ENCODE data around the gene RPL10.

RPL10 gene

DNA sequence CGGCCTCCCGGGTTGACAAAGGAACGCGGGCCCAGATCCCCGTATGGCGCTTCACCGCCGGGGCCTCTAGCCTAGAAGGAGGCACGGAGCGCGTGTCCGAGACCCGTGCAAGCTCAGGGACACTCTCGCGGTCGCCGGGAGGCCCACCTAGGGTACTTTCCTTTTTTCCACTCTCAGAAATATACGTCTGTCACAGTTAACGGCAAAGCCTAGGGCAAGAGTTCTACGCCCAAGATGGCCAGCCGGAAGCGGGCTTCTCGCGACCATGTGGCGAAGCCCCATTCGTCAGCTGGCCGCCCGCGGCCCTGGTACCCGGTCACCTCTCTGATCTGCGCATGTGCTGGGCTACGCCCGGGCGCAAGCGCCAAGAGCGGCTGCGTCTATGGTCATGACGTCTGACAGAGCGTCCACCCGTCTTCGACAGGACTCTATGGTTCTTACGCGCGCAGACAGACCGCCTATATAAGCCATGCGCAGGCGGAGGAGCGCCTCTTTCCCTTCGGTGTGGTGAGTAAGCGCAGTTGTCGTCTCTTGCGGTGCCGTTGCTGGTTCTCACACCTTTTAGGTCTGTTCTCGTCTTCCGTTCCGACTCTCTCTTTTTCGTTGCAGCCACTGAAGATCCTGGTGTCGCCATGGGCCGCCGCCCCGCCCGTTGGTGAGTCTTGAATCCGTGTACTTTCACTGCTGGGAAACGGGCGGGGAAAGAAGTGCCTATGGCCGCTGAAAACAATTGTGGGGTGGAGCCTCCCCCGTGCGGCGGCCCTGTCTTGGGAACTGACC, at the start of gene RPL10:
Gene RPL10, plus strand, starts transcription at position 490 of the 780 bp plus-strand sequence. Its CDS starts 143 bp downstream, at position 633.
- peak; percentile 97 for DNase-seq

DNA sequence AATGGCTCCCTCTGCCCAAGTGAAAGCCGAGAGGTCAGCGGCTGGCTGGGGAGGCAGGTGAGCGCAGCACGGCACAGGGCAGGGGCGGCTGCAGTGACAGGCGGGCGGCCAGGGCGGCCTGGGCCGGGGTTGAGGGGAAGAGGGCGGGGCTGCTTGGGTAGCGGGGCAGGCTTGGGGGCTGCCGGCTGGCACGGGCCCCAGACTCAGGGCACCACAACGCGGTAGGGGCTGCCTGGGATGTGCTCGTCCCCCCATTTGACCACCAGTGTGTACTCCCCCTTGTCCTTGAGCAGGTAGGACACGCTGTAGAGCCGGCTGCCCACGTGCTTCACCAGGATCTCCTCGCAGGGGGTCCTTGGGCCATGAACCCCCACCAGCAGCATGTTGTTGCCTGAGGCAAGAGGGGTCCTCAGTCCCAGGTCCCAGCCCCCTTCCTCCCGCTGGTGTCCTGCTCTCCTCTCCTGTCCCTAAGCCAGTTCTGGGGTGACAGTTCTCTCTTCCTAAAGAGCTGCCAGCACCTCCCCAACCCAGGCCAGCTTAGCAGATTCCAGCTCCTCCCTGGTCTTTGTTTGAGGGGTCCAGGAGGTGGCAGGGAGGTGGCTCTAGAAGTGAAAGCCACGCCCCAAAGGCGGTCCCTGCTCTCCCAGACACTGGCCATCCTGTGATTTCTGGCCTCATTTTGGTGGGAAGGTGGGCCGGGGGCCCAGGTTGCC, 49.4 kb upstream of the RPL10 start:
- no peak for DNase-seq

GRCh38 chrX:154349359-154349935, 48.7 kb upstream of the RPL10 start:
- no peak for DNase-seq

- DNase-seq = no peak
These were observed 48.2 kb upstream of the RPL10 start for GRCh38 chrX:154349979-154350378.

DNA sequence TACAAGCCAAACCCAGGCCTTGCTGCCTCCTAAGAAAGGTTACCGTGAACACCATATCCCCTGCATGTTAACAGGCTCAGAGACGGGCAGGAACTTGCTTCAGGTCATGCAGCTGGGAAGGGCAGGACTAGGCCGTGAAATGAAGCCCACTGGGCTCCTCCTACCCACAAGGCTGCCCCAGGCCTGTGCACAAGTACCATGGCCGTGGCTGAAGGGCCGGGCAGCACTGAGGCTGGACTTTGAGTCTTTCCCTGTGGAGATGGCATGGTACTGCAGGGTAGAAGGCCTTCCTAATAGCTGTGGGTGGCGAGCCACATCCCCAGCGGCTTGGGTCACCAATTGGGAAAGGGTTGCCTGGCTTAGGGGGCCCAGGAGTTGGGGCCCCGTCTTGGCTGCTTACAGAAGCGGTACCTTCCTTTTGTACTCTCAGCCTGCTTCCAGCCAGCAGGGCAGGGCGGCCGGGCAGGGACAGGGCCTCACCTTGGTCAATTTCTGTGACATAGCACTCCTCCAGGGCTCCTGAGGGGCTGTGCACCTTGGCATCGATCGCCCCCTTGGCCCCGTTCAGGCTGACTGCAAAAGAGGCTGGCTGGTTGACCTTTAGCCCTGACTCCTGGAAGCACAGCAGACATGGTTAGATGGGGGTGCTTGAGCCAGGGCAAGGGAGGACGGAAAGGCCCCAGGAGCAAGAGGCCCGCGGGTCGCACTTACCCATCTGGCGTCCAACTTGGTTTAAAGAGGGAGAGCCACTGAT, 47.6 kb upstream of the RPL10 start:
- no peak for DNase-seq

DNA sequence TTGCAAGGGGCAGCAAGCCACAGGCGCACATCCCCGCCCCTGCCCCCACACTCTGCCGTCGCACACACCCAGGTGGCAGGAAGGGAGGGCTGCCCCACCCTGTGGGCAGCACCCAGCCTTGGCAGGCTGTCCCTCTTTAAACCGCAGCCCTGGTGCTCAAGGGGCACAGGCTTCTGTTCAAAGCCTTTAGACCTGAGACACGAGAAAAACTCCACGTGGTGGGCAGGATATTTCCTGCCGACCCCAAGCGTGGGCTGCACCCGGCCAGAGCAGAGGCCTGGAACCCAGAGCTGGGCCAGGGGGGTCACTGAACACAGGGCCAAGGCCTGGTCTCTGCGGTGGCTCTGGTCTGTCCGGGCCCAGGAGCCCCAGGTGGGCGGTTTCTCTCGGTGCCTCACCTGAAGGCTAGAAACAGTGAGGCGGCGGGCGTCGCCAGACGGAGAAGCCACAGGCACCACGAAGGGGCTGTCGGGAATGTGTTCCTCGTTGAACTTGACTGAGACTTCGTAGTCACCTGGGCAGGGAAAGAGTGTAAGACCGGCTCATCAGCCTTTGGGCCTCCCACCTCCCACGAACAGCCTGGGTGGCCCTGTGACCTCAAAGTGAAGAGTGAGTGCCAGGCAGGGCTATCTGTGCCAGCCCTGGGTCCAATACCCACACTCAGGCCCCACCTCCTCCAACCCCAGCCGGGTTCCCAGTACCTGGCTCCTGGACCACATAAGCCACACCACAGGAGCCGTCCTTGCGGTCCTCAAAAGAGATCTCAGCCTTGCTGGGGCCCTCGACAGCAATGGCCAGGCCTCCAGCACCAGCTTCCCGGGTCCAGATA, 46.8 kb upstream of the RPL10 start:
- DNase-seq = no peak

DNA sequence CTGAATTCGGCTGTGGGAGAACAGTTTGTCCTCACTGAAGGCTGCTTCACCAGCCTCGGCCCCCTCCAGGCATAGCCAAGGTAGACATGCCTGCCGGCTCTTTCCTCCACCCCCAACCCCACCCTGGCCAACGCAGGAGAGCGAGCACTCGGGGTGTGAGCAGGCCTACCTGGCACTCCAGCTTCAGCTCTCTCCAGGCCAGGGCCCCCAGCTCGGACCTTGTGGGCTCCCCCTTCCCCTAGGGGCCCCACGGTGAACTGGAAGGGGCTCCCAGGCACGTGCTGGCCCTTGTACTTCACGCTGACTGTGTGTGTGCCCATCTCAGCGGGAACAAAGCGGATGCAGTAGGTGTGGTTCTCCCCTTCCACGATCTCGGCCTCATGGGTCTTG, 46.2 kb upstream of the RPL10 start:
- no peak for DNase-seq

DNA sequence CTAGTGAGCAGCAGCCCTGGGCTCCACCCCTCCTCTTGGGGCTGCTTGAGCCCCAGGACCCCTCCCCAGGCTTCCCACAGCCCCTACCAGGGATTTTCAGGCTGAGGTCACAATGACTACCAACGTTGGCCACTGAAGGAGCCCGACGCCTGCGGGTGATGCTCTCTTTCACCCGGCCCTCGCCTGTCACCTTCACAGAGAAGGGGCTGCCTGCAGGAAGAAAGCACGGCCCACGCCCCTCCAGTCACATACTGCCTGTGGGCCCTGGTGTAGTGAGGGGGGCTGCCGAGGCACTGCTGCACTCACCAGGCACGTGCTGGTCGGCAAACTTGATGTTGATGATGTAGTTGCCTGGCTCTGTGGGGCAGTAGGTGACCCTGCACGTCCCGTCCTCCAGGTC, 45.7 kb upstream of the RPL10 start:
- DNase-seq = no peak

DNA sequence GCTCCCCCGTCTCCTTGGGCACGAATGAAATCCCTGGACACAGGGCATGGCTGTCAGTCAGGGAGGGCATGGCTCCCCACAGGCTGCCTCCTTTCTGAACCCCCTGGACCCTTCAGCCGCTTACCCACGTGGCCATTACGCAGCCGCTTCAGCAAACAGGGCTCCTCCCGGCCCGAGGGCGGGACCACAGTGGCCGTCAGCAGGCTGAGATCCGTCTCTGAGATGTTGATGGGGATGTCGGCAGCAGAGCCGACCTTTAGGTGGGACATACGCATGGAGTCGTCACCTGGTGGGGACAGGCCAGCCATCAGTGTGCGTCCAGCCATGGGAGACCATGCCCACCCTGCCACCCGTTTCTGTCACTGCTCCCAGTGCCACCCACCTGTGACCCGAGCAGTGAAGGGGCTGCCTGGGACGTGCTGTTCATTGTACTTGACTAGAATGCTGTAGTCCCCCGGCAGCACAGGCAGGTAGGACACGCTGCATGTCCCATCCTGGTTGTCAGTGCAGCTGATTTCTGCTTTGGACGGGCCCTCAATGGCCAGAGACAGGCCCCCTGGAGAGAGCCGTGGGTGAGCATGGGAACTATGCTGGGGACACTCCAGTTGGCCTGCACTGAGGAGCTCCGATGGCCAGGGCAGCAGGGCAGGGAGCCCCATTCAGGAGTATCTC, 44.9 kb upstream of the RPL10 start:
- DNase-seq = no peak

DNA sequence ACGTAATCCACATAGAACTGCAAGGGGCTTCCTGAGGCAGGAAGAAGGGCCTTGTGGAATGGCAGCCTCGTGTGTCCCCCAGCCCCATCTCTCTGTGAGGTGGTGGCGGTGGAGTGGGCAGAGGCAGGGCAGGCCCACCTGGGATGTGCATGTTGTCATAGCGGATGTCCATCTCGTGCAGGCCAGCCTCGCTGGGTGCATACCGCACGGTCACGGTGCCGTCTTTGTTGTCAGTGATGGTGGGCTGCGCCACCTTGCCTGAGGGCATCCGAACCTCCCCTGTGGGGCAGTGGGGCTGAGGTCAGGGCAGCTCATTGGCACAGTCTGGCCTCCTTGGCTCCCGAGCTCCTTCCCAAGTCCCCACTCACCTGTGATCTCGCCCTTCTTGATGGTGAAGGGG, 44.2 kb upstream of the RPL10 start:
- DNase-seq = no peak

DNA sequence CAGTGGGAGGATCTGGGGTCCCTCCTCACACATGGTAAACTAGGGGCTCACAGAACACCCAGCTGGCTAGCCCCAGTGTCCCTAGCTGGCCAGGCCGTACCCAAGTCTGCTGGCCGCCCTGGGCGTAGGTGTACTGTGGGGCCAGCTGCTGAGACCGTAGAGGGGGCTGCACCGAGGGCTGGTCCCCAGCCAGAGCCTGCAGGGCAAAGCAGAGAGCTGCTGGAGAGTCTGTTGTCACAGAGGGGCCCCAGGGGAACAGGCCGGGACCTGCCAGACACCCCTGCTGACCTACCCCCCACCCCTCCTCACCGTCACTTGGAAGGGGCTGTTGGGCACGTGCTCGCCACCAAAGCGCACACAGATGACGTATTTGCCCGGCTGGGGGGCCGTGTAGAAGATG, 43.7 kb upstream of the RPL10 start:
- DNase-seq = no peak

GRCh38 chrX:154355094-154355775, 42.9 kb upstream of the RPL10 start:
- no peak for DNase-seq

DNA sequence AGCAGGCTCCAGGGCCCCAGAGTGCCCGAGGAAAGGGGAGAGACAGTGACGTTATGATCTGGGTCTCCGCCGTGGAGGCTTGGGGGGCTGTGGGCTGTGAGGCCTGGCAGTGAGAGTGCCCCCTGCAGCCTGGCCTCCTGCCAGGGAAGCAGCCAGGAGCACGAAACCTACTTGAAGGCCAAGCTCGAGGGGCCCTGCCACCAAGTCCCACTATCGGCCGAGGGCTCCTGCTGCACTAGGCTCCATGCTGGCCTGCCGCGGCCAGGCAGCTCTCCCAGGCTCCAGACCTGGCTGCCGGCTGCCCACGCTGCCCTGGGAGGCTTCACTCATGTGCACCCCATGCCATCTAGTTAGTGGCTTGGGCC, 42.4 kb upstream of the RPL10 start:
- DNase-seq = no peak

DNA sequence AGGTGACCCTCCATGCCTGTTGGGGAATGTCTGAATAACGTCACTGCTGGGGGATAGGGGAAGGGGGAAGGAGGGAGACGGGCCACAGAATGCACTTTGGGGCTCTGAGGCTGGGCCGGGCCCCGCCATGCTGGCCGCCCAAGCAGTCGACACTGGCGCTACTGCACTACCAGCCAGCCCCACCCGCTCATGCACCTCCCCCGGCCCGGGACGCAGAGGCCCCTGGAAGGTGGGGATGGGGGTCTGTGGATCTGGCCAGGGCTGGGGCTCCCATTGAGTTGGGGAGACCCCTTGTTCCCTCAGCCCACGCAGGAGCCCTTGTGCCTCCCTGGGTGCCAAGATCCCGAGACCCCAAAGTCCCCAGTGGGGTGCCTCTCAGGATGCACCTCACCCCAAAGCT, 41.6 kb upstream of the RPL10 start:
- no peak for DNase-seq

- no peak for DNase-seq
These were observed 41.0 kb upstream of the RPL10 start for GRCh38 chrX:154357205-154357604.

DNA sequence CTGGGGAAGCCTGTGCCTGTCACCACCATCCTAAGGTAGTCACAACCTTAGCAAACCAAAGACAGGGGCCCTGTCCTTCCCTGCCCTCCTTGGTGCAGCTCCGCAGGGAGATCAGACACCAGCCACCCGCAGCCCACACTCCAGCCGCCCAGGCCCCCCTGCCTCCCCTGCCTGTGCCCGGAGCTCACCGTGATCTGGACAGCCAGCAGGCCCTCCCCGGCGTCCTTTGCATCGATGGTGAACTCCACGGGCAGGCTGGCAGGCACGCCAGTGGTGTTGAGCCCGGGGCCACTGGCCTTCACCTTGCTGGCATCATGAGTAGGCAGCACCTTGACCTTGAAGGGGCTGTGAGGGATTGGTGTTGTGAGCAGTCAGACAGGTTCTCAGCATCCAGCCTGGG, 40.2 kb upstream of the RPL10 start:
- no peak for DNase-seq

DNA sequence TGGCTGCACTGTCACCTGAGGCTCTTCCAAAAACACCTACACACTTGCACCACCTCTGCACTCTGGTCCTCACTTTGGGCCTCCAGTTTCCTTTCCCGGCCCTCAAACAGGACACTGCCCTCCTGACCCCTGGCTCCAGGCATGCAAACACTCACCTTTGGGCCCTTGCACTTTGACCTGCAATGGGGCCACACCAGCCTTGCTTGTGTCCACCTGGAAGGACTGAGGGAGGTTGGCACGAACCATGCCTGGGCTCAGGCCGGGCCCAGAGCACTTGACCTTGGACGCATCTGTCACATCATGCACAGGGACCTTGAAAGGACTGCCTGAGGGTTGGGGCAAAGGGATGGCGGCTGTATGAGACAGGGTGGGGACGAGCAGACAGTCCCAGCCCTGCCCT, 39.3 kb upstream of the RPL10 start:
- DNase-seq = no peak

- no peak for DNase-seq
These were observed 38.6 kb upstream of the RPL10 start for GRCh38 chrX:154359362-154360154.

DNA sequence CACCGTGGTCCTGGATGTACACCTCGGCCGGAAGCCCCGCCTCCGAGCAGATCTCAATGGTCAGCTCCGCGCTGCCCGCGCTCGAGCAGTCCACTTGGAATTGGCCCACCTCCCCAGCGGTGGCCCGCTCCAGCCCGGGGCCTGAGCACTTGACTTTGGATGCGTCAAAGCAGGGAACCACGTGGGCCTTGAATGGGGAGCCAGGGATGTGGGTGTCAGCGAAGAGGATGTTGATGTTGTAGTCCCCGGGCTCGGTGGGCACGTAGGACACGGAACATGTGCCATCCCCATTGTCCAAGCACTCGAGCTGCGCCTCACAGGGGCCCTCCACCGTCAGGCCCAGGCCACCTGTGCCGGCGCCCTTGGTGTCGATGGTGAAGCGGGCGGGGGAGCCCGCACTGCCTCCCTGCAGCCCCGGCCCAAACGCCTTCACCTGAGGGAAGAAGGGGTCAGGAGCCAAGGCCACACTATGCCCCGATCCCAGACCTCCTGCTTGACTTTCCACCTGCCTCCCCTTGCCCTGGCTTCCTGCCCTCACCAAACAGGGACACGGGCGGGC, 37.9 kb upstream of the RPL10 start:
- DNase-seq = no peak

DNA sequence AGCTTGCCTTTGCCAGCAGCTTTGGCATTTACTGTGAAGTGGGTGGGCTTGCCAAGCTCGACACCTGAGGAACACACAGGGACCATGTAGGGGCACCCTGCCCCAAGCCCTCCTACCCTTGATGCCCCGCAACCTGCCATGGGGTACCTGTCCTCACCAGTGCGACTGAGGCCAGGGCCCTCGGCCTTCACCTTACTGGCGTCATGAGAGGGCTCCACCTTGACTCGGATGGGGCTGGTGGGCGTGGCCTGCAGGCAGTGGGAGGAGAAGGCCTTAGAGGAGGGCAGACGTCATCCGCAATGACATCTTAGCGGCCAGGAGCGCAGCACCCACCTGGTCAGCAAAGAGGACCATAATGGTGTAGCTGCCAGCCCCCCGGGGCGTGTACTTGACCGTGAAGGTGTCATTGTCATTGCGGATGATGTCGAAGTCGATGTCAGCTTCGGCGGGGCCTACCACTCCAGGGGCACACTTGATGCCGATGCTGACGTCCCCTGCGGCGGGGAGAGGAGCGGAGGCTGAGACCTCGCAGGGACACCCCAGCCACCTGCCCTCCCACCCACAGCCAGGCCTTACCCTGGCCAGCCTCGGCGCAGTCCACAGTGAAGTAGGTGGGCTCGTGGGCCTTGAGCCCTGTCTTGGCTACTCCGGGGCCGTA, 36.0 kb upstream of the RPL10 start:
- DNase-seq = no peak

Measured in fibroblast of upper back skin (primary cell).